T-cell (primary cell): ENCODE data around the gene DOK4. TPM values are rescaled to one million over a fixed set of nuclear protein-coding genes. Genes with fewer than 3 reads are reported as not detected.
A peak's percentile ranks its signal among the peaks of the same experiment; 100 is the strongest.

ENCODE experiments used
- ATAC-seq, 4 experiments: fragments of 200-7000 bp in 3 of 4; fragments of 150-1000 bp in 1 of 4; cut with Tn5 transposase; replicated peaks in 1 of 4; 1 replicate in 3 of 4; 2 replicates in 1 of 4; pipeline ENCODE4 v1.10.0; 2021; ENCODE audit warnings: moderate library complexity in 3 of 4, mild to moderate bottlenecking in 2 of 4, moderate number of reproducible peaks in 1 of 4
- CTCF ChIA-PET, 2 donors: fragments of 300-600 bp; sonication (Branson Sonifier 250); formaldehyde crosslinking; loops; one replicate each; lab custom pipeline; 2022; ENCODE audit warnings: antibody characterized with exemption in 2 of 2; lab: Charles Lee
- POLR2A ChIA-PET, 2 donors: fragments of 300-600 bp; sonication (Branson Sonifier 250); formaldehyde crosslinking; loops; one replicate each; lab custom pipeline; 2022; ENCODE audit warnings: antibody characterized with exemption in 2 of 2; lab: Charles Lee
- DNase-seq, 35 experiments: peaks; one replicate each; pipeline versions ENCODE4 v3.0.0 to v3.0.0-alpha.2; 2013 to 2023
- H3K27ac ChIP-seq: one replicate; pipeline ENCODE4 v1.5.1; 2013; ENCODE audit warnings: low read length
- H3K27me3 ChIP-seq, 2 experiments: replicated peaks in 1 of 2; 1 replicate in 1 of 2; 2 replicates in 1 of 2; pipeline versions ENCODE4 v1.6.1 to v1.7.0; 2013; ENCODE audit warnings: low read length in 1 of 2, mixed read lengths in 1 of 2; ENCODE audit not compliant: control insufficient read depth in 2 of 2, insufficient read depth in 2 of 2; ENCODE audit errors: extremely low read depth in 1 of 2
- H3K36me3 ChIP-seq, 2 donors: 1 replicate in 1 of 2; 2 replicates in 1 of 2; pipeline versions ENCODE4 v1.6.1 to v1.7.0; 2013; ENCODE audit warnings: low read length in 1 of 2; ENCODE audit not compliant: control insufficient read depth in 2 of 2, insufficient read depth in 1 of 2; ENCODE audit errors: extremely low read depth in 1 of 2
- H3K4me1 ChIP-seq, 2 experiments: 1 replicate in 1 of 2; 2 replicates in 1 of 2; pipeline versions ENCODE4 v1.6.1 to v1.7.0; 2013; ENCODE audit warnings: low read length in 2 of 2, mixed read lengths in 1 of 2; ENCODE audit not compliant: insufficient read depth in 2 of 2, control insufficient read depth in 1 of 2; ENCODE audit errors: extremely low read depth in 1 of 2
- H3K4me3 ChIP-seq, 2 donors: 1 replicate in 1 of 2; 2 replicates in 1 of 2; pipeline versions ENCODE4 v1.5.1 to v1.7.0; 2013; ENCODE audit warnings: mild to moderate bottlenecking in 2 of 2, low read length in 1 of 2, moderate library complexity in 1 of 2; ENCODE audit not compliant: control insufficient read depth in 1 of 2; ENCODE audit errors: extremely low read depth in 1 of 2
- H3K9me3 ChIP-seq: 2 replicates; pipeline ENCODE4 v1.7.0; 2013
- H3K27ac Mint-ChIP-seq, 2 donors: one replicate each; pipeline ENCODE4 v1.8.0; 2020 to 2021; ENCODE audit warnings: mild to moderate bottlenecking in 2 of 2, mixed read lengths in 2 of 2
- H3K27me3 Mint-ChIP-seq, 2 donors: one replicate each; pipeline ENCODE4 v1.8.0; 2021 to 2022; ENCODE audit warnings: mixed read lengths in 2 of 2
- H3K36me3 Mint-ChIP-seq: one replicate; pipeline ENCODE4 v1.8.0; 2021; ENCODE audit warnings: mixed read lengths
- H3K4me1 Mint-ChIP-seq, 3 donors: one replicate each; pipeline ENCODE4 v1.8.0; 2020 to 2022; ENCODE audit warnings: mixed read lengths in 3 of 3, mild to moderate bottlenecking in 1 of 3
- H3K4me3 Mint-ChIP-seq, 3 donors: one replicate each; pipeline ENCODE4 v1.8.0; 2020 to 2022; ENCODE audit warnings: mild to moderate bottlenecking in 3 of 3, mixed read lengths in 3 of 3, moderate library complexity in 3 of 3
- H3K9me3 Mint-ChIP-seq, 3 donors: one replicate each; pipeline ENCODE4 v1.8.0; 2020 to 2022; ENCODE audit warnings: mixed read lengths in 3 of 3
- WGBS: methylation state at CpG from one replicate; pipeline ENCODE4 v1.1.5; 2013; ENCODE audit warnings: missing lambda C conversion rate; ENCODE audit not compliant: insufficient coverage; 5-methylcytosine and 5-hydroxymethylcytosine counted together
- total RNA-seq, 35 experiments: library from RNA in 6 of 35; stranded (reverse) in 6 of 35; fragments of 120-200 nt in 1 of 35; gene quantifications; one replicate each; pipeline versions ENCODE4 v1.2.1 to v1.2.4 and lab custom pipeline; 2013 to 2026

The DOK4 gene
- total RNA-seq, 5 donors from 2014 or later (not counting 1 experiment from before 2014, with no cell fraction given), result 2.2 to 4.1 (median 3.1) TPM

- H3K27ac ChIP-seq, result no peak overlapping the region
- WGBS, result 100% methylated on average over 5 of the region's 8 CpGs
- H3K4me1 ChIP-seq, result peaks cover 0 to 25% of the 10 kb centered on the region in 2 experiments
- no peaks in the 10 kb centered on the region for H3K36me3 ChIP-seq
- Mint-ChIP-seq H3K36me3 (no peaks in the 10 kb centered on the region), H3K27ac (no peak overlapping the region), H3K9me3 (no peaks in the 10 kb centered on the region), H3K27me3 (no peaks in the 10 kb centered on the region), H3K4me3 (peak overlapping the region in 2 of 3 donors; percentile 7 to 94), H3K4me1 (peaks cover 18 to 26% (median 25%) of the 10 kb centered on the region in 3 donors)
- H3K27me3 ChIP-seq, result peaks cover 0 to 3% of the 10 kb centered on the region in 2 experiments
- no peak for DNase-seq
- H3K9me3 ChIP-seq, result no peaks in the 10 kb centered on the region
- ChIA-PET POLR2A (no interaction called here), CTCF (interaction anchor here in 1 of 2 donors (0.5 kb wide), 1 partner anchor 13 kb away, joined by 4 read pairs; no protein-coding TSS in a partner anchor)
- ATAC-seq, result no peak
- H3K4me3 ChIP-seq, result no peak overlapping the region
Observed at GRCh38 chr16:57484515-57485005, 1.7 kb downstream of the DOK4 start.

GRCh38 chr16:57483725-57484514 lies 2.4 kb downstream of the DOK4 start:
- Mint-ChIP-seq H3K27ac (no peak overlapping the region), H3K9me3 (no peaks in the 10 kb centered on the region), H3K36me3 (no peaks in the 10 kb centered on the region), H3K27me3 (no peaks in the 10 kb centered on the region), H3K4me3 (peak overlapping the region in 2 of 3 donors; percentile 24 to 30), H3K4me1 (peaks cover 21 to 28% (median 26%) of the 10 kb centered on the region in 3 donors)
- Histone ChIP-seq H3K27me3 (peaks cover 0 to 3% of the 10 kb centered on the region in 2 experiments), H3K4me1 (peaks cover 0 to 25% of the 10 kb centered on the region in 2 experiments), H3K9me3 (no peaks in the 10 kb centered on the region), H3K36me3 (no peaks in the 10 kb centered on the region), H3K4me3 (no peak overlapping the region), H3K27ac (no peak overlapping the region)
- 93% methylated on average over 14 of the region's 19 CpGs for WGBS
- DNase-seq (no peak), ATAC-seq (no peak)
- POLR2A ChIA-PET, result no interaction called here
- CTCF ChIA-PET, result interaction anchor here in 1 of 2 donors (0.5 kb wide), 1 partner anchor 13 kb away, joined by 4 read pairs; no protein-coding TSS in a partner anchor

GRCh38 chr16:57482845-57483545 lies 3.3 kb downstream of the DOK4 start:
- H3K4me3 Mint-ChIP-seq, result no peak overlapping the region

GRCh38 chr16:57481421-57481820 lies 4.9 kb downstream of the DOK4 start:
- Histone ChIP-seq H3K27me3 (peaks cover 0 to 3% of the 10 kb centered on the region in 2 experiments), H3K4me1 (peaks cover under 1 to 27% of the 10 kb centered on the region in 2 experiments), H3K4me3 (no peak overlapping the region), H3K27ac (no peak overlapping the region), H3K36me3 (no peaks in the 10 kb centered on the region), H3K9me3 (no peaks in the 10 kb centered on the region)
- H3K9me3 Mint-ChIP-seq, result no peaks in the 10 kb centered on the region
- 84% methylated on average over 2 of the region's 4 CpGs for WGBS
- ChIA-PET CTCF (no interaction called here), POLR2A (no interaction called here)
- H3K4me1 Mint-ChIP-seq, result peaks cover 17 to 26% (median 20%) of the 10 kb centered on the region in 3 donors
- H3K36me3 Mint-ChIP-seq, result no peaks in the 10 kb centered on the region
- ATAC-seq (no peak), DNase-seq (no peak)
- H3K27ac Mint-ChIP-seq, result no peak overlapping the region
- no peaks in the 10 kb centered on the region for H3K27me3 Mint-ChIP-seq
- H3K4me3 Mint-ChIP-seq, result no peak overlapping the region

More at GRCh38 chr16:57482845-57483545, 3.3 kb downstream of the DOK4 start:
- Histone ChIP-seq H3K27me3 (peaks cover 0 to 3% of the 10 kb centered on the region in 2 experiments), H3K4me1 (peaks cover 0 to 25% of the 10 kb centered on the region in 2 experiments), H3K27ac (no peak overlapping the region), H3K36me3 (no peaks in the 10 kb centered on the region), H3K4me3 (no peak overlapping the region), H3K9me3 (no peaks in the 10 kb centered on the region)
- Mint-ChIP-seq H3K36me3 (no peaks in the 10 kb centered on the region), H3K9me3 (no peaks in the 10 kb centered on the region), H3K4me1 (peaks cover 21 to 31% (median 26%) of the 10 kb centered on the region in 3 donors), H3K27ac (no peak overlapping the region), H3K27me3 (no peaks in the 10 kb centered on the region)
- POLR2A ChIA-PET, result interaction anchor here in 1 of 2 donors (0.6 kb wide), 1 partner anchor 54 kb away, joined by 3 read pairs; no protein-coding TSS in a partner anchor
- DNase-seq (no peak), ATAC-seq (no peak)
- 94% methylated on average over 8 of the region's 14 CpGs for WGBS
- CTCF ChIA-PET, result no interaction called here

- H3K4me3 ChIP-seq, result no peak overlapping the region
- peaks cover 0 to 3% of the 10 kb centered on the region in 2 experiments for H3K27me3 ChIP-seq
- POLR2A ChIA-PET, result no interaction called here
- H3K27ac ChIP-seq, result no peak overlapping the region
- no peak overlapping the region for H3K4me3 Mint-ChIP-seq
- peaks cover 4 to 30% of the 10 kb centered on the region in 2 experiments for H3K4me1 ChIP-seq
- no peaks in the 10 kb centered on the region for H3K9me3 ChIP-seq
- no peak for DNase-seq
- CTCF ChIA-PET, result no interaction called here
- no peaks in the 10 kb centered on the region for H3K9me3 Mint-ChIP-seq
- WGBS, result 85% methylated on average over 6 of the region's 6 CpGs
- no peak overlapping the region for H3K27ac Mint-ChIP-seq
- H3K36me3 Mint-ChIP-seq, result no peaks in the 10 kb centered on the region
- no peaks in the 10 kb centered on the region for H3K36me3 ChIP-seq
- H3K4me1 Mint-ChIP-seq, result peaks cover 20 to 29% (median 24%) of the 10 kb centered on the region in 3 donors
- no peak for ATAC-seq
- H3K27me3 Mint-ChIP-seq, result no peaks in the 10 kb centered on the region
Observed at GRCh38 chr16:57480754-57481230, 5.5 kb downstream of the DOK4 start.
